ENCODE results near the gene SHH.

- TF ChIP-seq CTCF (IDR thresholded peaks at IDR 0.05) (no peak), REST (IDR thresholded peaks at IDR 0.05; ENCODE audit: insufficient read depth in 1 of 2, low read depth in 2 of 2, low read length in 1 of 2) (no peak), SIN3A (IDR thresholded peaks at IDR 0.05; ENCODE audit: borderline replicate concordance, insufficient read depth, low read depth, low read length) (no peak), TCF7L2 (IDR thresholded peaks at IDR 0.05; ENCODE audit: low read depth, low read length) (no peak; the same call in 1 of the 2 replicates)
Measured at GRCh38 chr7:155811895-155812761, at the start of gene SHH.

Data from Panc1 (cell line).